Brain pericyte (primary cell): ENCODE results near the gene IGF2BP3.

Experiments used
- DNase-seq: peaks from one replicate; pipeline ENCODE4 v3.0.0-alpha.2; 2012; ENCODE audit warnings: low read depth, low spot score

Gene IGF2BP3

DNA sequence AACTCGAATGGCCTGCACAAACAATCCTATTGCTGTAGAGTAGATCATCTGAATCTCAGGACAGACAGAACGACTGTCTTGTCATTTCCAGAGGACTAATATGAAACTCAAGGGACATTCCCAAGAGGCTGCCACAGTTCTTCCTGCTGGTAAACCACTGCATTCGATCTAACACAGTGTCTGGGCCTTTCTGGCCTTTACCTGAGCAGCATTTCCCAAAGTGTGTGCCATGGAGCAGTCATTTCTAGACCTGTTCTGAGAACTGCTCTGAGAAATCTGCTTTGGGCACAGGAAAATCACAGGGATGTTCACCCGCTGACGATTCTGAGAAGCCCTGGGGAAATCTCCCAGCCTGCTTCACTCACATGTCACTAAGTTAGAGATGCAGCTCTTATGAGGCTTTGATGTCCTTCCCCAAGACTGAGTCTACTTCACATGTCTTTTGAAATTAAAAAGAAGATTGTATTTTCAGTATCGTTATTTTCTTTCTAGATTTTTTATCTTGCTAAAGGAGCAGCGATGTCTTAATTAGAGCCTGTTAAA is 205.3 kb downstream of the IGF2BP3 start:
- DNase-seq, result no peak

DNA sequence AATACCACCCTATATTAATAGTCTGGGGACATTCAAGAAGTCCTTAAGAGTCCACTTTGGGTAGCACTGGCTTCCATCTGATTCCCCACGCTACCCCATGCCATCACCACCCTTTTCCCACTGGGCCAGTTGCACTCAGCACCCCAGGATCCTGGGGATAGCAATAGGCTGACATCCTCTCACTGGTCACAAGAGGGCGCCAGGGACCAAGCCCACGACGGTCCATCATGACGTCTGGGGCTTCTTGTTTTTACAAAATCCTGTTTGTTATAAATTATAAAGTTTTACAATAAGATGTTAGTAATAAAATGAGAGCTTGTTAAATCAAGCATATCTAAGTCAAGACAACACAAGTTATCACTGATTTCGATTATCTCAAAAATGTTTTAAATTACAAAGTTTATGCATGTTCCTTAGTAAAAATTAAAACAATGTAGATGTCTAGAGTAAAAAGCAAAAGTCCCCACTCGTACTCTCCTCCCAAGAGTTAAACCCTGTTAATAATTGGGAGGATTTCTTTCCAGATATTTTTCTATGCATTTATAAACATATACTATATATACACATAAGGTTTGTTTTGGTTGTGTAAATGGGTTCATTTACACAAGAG is 208.3 kb downstream of the IGF2BP3 start:
- no peak for DNase-seq

DNA sequence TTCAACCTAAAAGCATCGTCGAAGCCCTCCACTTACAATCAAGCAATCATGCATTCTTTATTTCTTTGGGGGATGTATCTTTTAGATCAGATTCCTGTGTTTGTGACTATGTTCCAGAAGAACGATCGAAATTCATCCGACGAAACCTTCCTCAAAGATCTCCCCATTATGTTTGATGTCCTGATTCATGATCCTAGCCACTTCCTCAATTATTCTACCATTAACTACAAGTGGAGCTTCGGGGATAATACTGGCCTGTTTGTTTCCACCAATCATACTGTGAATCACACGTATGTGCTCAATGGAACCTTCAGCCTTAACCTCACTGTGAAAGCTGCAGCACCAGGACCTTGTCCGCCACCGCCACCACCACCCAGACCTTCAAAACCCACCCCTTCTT is 209.9 kb downstream of the IGF2BP3 start:
- no peak for DNase-seq
